Measurements from ENCODE around the gene NOL7. TPM values are rescaled to one million over a fixed set of nuclear protein-coding genes. Genes with fewer than 3 reads are reported as not detected.

NOL7 gene
- total and polyA plus RNA-seq, 9 of the 15 experiments (the other 6 are each of a cell fraction or from before 2014, with no cell fraction given) = 19.4 to 235 (median 157) TPM

DNA sequence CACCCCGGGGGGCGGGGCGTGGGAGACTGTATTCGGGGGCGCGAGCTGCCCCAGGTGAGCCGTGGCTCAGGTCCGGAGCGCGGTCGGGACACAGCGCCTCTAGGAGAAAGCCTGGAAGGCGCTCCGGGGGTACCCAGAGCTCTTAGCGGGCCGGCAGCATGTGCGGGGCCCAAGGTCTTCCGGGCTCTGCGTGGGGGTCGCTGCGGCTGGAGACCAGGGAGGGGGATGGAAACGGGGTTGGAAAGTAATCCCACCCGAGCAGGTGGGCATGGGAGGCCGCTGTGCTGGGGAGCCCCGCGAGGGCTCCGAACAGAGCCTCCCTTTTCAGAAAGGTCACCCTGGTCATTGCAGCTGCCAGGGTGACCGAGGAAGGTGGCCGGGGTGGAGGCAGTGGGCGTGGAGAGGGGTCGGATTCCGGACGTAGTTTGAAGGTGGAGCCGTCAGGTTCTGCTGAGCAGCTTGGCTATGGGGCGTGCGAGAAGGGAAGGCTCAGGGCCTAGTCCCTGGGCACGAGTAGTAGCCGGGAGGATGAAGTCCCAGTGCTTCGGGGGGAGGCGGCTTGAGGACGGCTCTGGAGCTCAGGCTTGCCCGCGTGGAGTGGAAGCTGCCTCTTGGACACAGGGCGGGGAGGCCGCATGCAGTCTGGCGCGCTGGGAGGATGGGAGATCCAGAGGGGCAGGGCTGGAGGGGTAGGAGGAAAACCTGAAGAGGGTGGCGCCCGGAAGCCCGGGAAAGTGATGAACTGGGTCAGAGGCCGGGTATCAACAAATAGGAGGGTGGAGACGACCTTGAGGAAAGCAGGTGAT lies 40.4 kb upstream of the NOL7 start, which contains the start of gene SIRT5 (continued):
- TF ChIP-seq ADNP (tag; IDR thresholded peaks at IDR 0.05) (peak; percentile 100), MAFG (tag; conservative IDR thresholded peaks at IDR 0.05) (no peak), ZNF75A (CRISPR knock-in tag; IDR thresholded peaks at IDR 0.05) (no peak), ZBTB8A (IDR thresholded peaks at IDR 0.05; ENCODE audit: partially characterized antibody) (no peak), RAD21 (CRISPR knock-in tag; conservative IDR thresholded peaks at IDR 0.05 in 1 of 2, IDR thresholded peaks at IDR 0.05 in 1 of 2) (peak; percentile 59 to 61; a peak in 3 of 4 replicates), MEF2A (IDR thresholded peaks at IDR 0.05; ENCODE audit: control insufficient read depth, low read depth, low read length) (peak; percentile 8; the same call in 1 of the 2 replicates), CBX3 (IDR thresholded peaks at IDR 0.05; ENCODE audit: borderline replicate concordance in 1 of 2, low read length in 2 of 2) (no peak), NFE2 (IDR thresholded peaks at IDR 0.05; ENCODE audit: low read depth) (0 out of 2 replicates have a peak, but pooled peaks have one; percentile 17), TFAM (CRISPR knock-in tag; conservative IDR thresholded peaks at IDR 0.05) (no peak), ILF3 (IDR thresholded peaks at IDR 0.05; ENCODE audit: borderline replicate concordance) (no peak; the same call in 1 of the 2 replicates), EHMT2 (IDR thresholded peaks at IDR 0.05) (no peak), NCOA2 (IDR thresholded peaks at IDR 0.05; ENCODE audit: partially characterized antibody in 2 of 2) (no peak), SRSF9 (IDR thresholded peaks at IDR 0.05; ENCODE audit: borderline replicate concordance, low read depth, low read length) (no peak), DNMT1 (IDR thresholded peaks at IDR 0.05) (no peak), ZNF57 (CRISPR knock-in tag; IDR thresholded peaks at IDR 0.05) (no peak), ID3 (CRISPR knock-in tag; IDR thresholded peaks at IDR 0.05) (no peak), ID3 (tag; IDR thresholded peaks at IDR 0.05) (peak; percentile 84), SRSF3 (IDR thresholded peaks at IDR 0.05; ENCODE audit: insufficient read depth, low read length) (no peak), TEAD4 (IDR thresholded peaks at IDR 0.05; ENCODE audit: low read length) (no peak; the same call in 1 of the 2 replicates), TEAD4 (CRISPR knock-in tag; IDR thresholded peaks at IDR 0.05; ENCODE audit: borderline replicate concordance) (no peak), NR2F6 (CRISPR knock-in tag; IDR thresholded peaks at IDR 0.05) (peak; percentile 59; the same call in 1 of the 2 replicates), NELFE (IDR thresholded peaks at IDR 0.05; ENCODE audit: insufficient read depth, insufficient read length) (no peak), RAD51 (IDR thresholded peaks at IDR 0.05; ENCODE audit: borderline replicate concordance, low read depth) (no peak)
- TF ChIP-seq, protein P1, sequence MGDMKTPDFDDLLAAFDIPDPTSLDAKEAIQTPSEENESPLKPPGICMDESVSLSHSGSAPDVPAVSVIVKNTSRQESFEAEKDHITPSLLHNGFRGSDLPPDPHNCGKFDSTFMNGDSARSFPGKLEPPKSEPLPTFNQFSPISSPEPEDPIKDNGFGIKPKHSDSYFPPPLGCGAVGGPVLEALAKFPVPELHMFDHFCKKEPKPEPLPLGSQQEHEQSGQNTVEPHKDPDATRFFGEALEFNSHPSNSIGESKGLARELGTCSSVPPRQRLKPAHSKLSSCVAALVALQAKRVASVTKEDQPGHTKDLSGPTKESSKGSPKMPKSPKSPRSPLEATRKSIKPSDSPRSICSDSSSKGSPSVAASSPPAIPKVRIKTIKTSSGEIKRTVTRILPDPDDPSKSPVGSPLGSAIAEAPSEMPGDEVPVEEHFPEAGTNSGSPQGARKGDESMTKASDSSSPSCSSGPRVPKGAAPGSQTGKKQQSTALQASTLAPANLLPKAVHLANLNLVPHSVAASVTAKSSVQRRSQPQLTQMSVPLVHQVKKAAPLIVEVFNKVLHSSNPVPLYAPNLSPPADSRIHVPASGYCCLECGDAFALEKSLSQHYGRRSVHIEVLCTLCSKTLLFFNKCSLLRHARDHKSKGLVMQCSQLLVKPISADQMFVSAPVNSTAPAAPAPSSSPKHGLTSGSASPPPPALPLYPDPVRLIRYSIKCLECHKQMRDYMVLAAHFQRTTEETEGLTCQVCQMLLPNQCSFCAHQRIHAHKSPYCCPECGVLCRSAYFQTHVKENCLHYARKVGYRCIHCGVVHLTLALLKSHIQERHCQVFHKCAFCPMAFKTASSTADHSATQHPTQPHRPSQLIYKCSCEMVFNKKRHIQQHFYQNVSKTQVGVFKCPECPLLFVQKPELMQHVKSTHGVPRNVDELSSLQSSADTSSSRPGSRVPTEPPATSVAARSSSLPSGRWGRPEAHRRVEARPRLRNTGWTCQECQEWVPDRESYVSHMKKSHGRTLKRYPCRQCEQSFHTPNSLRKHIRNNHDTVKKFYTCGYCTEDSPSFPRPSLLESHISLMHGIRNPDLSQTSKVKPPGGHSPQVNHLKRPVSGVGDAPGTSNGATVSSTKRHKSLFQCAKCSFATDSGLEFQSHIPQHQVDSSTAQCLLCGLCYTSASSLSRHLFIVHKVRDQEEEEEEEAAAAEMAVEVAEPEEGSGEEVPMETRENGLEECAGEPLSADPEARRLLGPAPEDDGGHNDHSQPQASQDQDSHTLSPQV (IDR thresholded peaks at IDR 0.05) = peak; percentile 51
